H1 (cell line): Measurements from ENCODE around the gene RNU6-1. TPM values are rescaled to one million over a fixed set of nuclear protein-coding genes. Genes with fewer than 3 reads are reported as not detected.
A peak's percentile ranks its signal among the peaks of the same experiment; 100 is the strongest.

Experiments used
- CEBPB ChIP-seq: IDR thresholded peaks from 2 replicates; pipeline ENCODE4 v1.6.1; 2012; ENCODE audit warnings: low read depth, low read length
- CREB1 ChIP-seq: IDR thresholded peaks from 2 replicates; pipeline ENCODE4 v1.6.1; 2012; ENCODE audit warnings: inconsistent platforms
- CTBP2 ChIP-seq: IDR thresholded peaks from 2 replicates; pipeline ENCODE4 v1.7.0; 2011; ENCODE audit warnings: borderline replicate concordance, mild to moderate bottlenecking, moderate library complexity, mixed read lengths, low read length; ENCODE audit not compliant: insufficient read depth, insufficient read length
- E2F6 ChIP-seq: IDR thresholded peaks from 2 replicates; pipeline ENCODE4 v1.6.1; 2012; ENCODE audit warnings: inconsistent platforms
- EP300 ChIP-seq, 2 experiments: IDR thresholded peaks; 1 replicate in 1 of 2; 2 replicates in 1 of 2; pipeline ENCODE4 v1.6.1; 2011 to 2012; ENCODE audit warnings: low read depth in 2 of 2, low read length in 2 of 2, mild to moderate bottlenecking in 2 of 2, borderline replicate concordance in 1 of 2, inconsistent platforms in 1 of 2, moderate library complexity in 1 of 2
- HDAC2 ChIP-seq, 2 experiments: fragments of 300-600 bp in 1 of 2; sonication (generic) in 1 of 2; IDR thresholded peaks; 2 replicates each; pipeline ENCODE4 v1.6.1; 2011 to 2012; ENCODE audit warnings: low read depth in 2 of 2, low read length in 2 of 2, mild to moderate bottlenecking in 2 of 2, moderate library complexity in 2 of 2, borderline replicate concordance in 1 of 2, inconsistent platforms in 1 of 2
- JUND ChIP-seq: IDR thresholded peaks from 2 replicates; pipeline ENCODE4 v1.6.1; 2011; ENCODE audit warnings: mild to moderate bottlenecking, improper control_type of control experiment, low read length
- RAD21 ChIP-seq, 2 experiments: IDR thresholded peaks in 1 of 2; conservative IDR thresholded peaks in 1 of 2; 2 replicates each; pipeline ENCODE4 v1.6.1; 2011; ENCODE audit warnings: low read depth in 2 of 2, low read length in 2 of 2, improper control_type of control experiment in 1 of 2, inconsistent platforms in 1 of 2, mild to moderate bottlenecking in 1 of 2, moderate library complexity in 1 of 2
- SP4 ChIP-seq: IDR thresholded peaks from 2 replicates; pipeline ENCODE4 v1.6.1; 2012; ENCODE audit warnings: low read length, inconsistent platforms
- SUZ12 ChIP-seq: fragments of 200-600 bp; sonication (generic); IDR thresholded peaks from 2 replicates; pipeline ENCODE4 v1.6.1; 2012; ENCODE audit warnings: mild to moderate bottlenecking, inconsistent platforms, low read length, moderate library complexity, mixed read lengths
- TEAD4 ChIP-seq: IDR thresholded peaks from 2 replicates; pipeline ENCODE4 v1.6.1; 2012; ENCODE audit warnings: low read depth, low read length, inconsistent platforms, mixed read lengths
- polyA plus RNA-seq, 7 experiments: library from polyadenylated mRNA; depleted of rRNA in 3 of 7; stranded (reverse) in 5 of 7; unstranded in 2 of 7; fragments of >200 nt in 5 of 7; fragments of 200-250 nt in 2 of 7; gene quantifications; 1 replicate in 5 of 7; 2 replicates in 1 of 7; 4 replicates in 1 of 7; pipeline versions ENCODE4 v1.2.1 to v1.2.3, GENCODE V29; 2011 to 2013; ENCODE audit warnings: missing spikeins in 2 of 7, mixed read lengths in 2 of 7
- total RNA-seq: library from RNA; stranded (reverse); fragmentation: NEBNext Ultra II Directional; extraction: Animal tissue kit (Norgen Biotek cat#: 25700); gene quantifications from 2 replicates; pipeline ENCODE4 v1.2.1, GENCODE V29; 2021

RNU6-1 gene
- total and polyA plus RNA-seq, 2 of the 8 experiments (the other 6 are each of a cell fraction or from before 2014, with no cell fraction given) = not detected

- TF ChIP-seq EP300 (IDR thresholded peaks at IDR 0.05; ENCODE audit: borderline replicate concordance in 1 of 2, low read depth in 2 of 2, low read length in 2 of 2) (no peak), CREB1 (no peak; the same call in 1 of the 2 replicates), SP4 (no peak), CTBP2 (peak; percentile 32), JUND (no peak), TEAD4 (peak; percentile 56; the same call in 1 of the 2 replicates), RAD21 (IDR thresholded peaks at IDR 0.05 in 1 of 2, conservative IDR thresholded peaks at IDR 0.05 in 1 of 2; ENCODE audit: low read depth in 2 of 2, low read length in 2 of 2) (peak in 1 of 2 experiments; percentile 28; a peak in 1 of 4 replicates), HDAC2 (IDR thresholded peaks at IDR 0.05; ENCODE audit: borderline replicate concordance in 1 of 2, low read depth in 2 of 2, low read length in 2 of 2) (peak; percentile 6 to 65; a peak in 1 of 4 replicates), CEBPB (no peak), SUZ12 (peak; percentile 60; the same call in 1 of the 2 replicates), E2F6 (peak; percentile 83)
Observed at GRCh38 chr15:67838789-67839332, 984 bp downstream of the RNU6-1 start (continued).
